ENCODE measurements around the gene SMTN.
A peak's percentile ranks its signal among the peaks of the same experiment; 100 is the strongest.

The SMTN gene

DNA sequence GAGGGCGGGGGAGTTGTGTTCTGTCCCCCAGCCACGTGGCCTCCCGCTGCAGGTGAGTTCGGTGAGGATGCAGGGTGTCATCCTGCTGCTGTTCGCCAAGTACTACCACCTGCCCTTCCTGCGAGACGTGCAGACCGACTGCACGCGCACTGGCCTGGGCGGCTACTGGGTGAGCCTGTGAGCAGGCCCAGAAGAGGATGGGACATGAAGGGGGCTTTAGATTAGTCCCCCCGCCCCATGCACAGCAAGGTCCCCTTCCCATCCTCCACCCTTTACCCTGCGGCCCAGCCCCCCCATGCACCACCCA, 45.7 kb downstream of the SMTN start:
- no peak overlapping the region for H3K4me3 ChIP-seq (replicated peaks; ENCODE audit: insufficient read depth, low read length)
- no peaks in the 10 kb centered on the region for H3K27me3 ChIP-seq (ENCODE audit: insufficient read depth, poor library complexity, severe bottlenecking)
- TF ChIP-seq POLR2AphosphoS5 (IDR thresholded peaks at IDR 0.05; ENCODE audit: low read depth), result no peak
- TF ChIP-seq, protein P1, sequence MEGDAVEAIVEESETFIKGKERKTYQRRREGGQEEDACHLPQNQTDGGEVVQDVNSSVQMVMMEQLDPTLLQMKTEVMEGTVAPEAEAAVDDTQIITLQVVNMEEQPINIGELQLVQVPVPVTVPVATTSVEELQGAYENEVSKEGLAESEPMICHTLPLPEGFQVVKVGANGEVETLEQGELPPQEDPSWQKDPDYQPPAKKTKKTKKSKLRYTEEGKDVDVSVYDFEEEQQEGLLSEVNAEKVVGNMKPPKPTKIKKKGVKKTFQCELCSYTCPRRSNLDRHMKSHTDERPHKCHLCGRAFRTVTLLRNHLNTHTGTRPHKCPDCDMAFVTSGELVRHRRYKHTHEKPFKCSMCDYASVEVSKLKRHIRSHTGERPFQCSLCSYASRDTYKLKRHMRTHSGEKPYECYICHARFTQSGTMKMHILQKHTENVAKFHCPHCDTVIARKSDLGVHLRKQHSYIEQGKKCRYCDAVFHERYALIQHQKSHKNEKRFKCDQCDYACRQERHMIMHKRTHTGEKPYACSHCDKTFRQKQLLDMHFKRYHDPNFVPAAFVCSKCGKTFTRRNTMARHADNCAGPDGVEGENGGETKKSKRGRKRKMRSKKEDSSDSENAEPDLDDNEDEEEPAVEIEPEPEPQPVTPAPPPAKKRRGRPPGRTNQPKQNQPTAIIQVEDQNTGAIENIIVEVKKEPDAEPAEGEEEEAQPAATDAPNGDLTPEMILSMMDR (IDR thresholded peaks at IDR 0.05; ENCODE audit: insufficient read depth, low read length), result no peak
- H3K27ac ChIP-seq (replicated peaks), result no peak overlapping the region
- DNase-seq (ENCODE audit: low read depth in 1 of 2, low spot score in 1 of 2), result no peak

DNA sequence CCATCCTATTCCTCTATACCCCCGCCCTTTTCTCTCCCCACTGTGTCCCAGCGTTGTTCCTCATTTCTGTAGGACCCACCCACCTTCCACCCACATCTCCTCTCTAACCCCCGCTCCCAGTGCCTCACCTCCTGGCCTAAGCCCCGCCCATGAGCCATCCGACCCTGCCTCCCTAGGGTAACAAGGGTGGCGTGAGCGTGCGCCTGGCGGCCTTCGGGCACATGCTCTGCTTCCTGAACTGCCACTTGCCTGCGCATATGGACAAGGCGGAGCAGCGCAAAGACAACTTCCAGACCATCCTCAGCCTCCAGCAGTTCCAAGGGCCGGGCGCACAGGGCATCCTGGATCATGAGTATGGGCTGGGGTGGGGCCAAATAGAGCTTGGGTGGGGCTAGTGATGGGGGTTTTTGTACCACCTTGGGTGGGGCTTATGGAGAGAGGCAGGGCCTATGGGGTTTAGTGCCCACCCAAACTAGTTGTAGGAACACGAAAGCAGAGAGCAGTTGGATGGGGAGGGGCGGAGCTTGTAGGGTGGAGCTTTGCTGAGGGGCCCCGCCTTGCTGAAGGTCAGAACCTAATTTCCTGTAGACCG, 46.2 kb downstream of the SMTN start:
- DNase-seq (ENCODE audit: low read depth in 1 of 2, low spot score in 1 of 2), result peak; percentile 13 to 64

DNA sequence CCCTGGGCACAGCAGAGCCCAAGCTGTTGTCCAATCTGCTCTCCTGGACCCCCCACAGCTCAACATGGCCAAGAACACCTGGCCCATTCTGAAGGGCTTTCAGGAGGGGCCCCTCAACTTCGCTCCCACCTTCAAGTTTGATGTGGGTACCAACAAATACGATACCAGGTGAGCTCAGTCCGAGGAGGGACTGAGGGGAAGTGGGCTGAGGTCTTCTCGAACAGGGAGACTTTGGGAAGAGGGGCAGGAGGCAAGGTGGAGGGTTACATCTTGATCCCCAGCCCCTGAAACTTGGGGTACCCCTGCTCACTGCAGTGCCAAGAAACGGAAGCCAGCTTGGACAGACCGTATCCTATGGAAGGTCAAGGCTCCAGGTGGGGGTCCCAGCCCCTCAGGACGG, 47.0 kb downstream of the SMTN start:
- H3K27me3 ChIP-seq (ENCODE audit: insufficient read depth, poor library complexity, severe bottlenecking), result no peaks in the 10 kb centered on the region
- H3K27ac ChIP-seq (replicated peaks), result no peak overlapping the region
- TF ChIP-seq, protein P1 (IDR thresholded peaks at IDR 0.05; ENCODE audit: insufficient read depth, low read length), result no peak
- TF ChIP-seq SPI1 (IDR thresholded peaks at IDR 0.05; ENCODE audit: borderline replicate concordance, low read depth) (no peak), POLR2AphosphoS5 (IDR thresholded peaks at IDR 0.05; ENCODE audit: low read depth) (no peak), GABPA (IDR thresholded peaks at IDR 0.05; ENCODE audit: low read depth) (no peak)
- TF ChIP-seq, protein P2, sequence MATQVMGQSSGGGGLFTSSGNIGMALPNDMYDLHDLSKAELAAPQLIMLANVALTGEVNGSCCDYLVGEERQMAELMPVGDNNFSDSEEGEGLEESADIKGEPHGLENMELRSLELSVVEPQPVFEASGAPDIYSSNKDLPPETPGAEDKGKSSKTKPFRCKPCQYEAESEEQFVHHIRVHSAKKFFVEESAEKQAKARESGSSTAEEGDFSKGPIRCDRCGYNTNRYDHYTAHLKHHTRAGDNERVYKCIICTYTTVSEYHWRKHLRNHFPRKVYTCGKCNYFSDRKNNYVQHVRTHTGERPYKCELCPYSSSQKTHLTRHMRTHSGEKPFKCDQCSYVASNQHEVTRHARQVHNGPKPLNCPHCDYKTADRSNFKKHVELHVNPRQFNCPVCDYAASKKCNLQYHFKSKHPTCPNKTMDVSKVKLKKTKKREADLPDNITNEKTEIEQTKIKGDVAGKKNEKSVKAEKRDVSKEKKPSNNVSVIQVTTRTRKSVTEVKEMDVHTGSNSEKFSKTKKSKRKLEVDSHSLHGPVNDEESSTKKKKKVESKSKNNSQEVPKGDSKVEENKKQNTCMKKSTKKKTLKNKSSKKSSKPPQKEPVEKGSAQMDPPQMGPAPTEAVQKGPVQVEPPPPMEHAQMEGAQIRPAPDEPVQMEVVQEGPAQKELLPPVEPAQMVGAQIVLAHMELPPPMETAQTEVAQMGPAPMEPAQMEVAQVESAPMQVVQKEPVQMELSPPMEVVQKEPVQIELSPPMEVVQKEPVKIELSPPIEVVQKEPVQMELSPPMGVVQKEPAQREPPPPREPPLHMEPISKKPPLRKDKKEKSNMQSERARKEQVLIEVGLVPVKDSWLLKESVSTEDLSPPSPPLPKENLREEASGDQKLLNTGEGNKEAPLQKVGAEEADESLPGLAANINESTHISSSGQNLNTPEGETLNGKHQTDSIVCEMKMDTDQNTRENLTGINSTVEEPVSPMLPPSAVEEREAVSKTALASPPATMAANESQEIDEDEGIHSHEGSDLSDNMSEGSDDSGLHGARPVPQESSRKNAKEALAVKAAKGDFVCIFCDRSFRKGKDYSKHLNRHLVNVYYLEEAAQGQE (IDR thresholded peaks at IDR 0.05; ENCODE audit: insufficient replicate concordance, low read depth), result no peak
- DNase-seq (ENCODE audit: low read depth in 1 of 2, low spot score in 1 of 2), result no peak
- no peak overlapping the region for H3K4me3 ChIP-seq (replicated peaks; ENCODE audit: insufficient read depth, low read length)

More for the DNA sequence above, 46.2 kb downstream of the SMTN start:
- TF ChIP-seq, protein P1 (IDR thresholded peaks at IDR 0.05; ENCODE audit: insufficient read depth, low read length), result no peak
- TF ChIP-seq, protein P2 (IDR thresholded peaks at IDR 0.05; ENCODE audit: insufficient replicate concordance, low read depth), result no peak
- TF ChIP-seq POLR2AphosphoS5 (IDR thresholded peaks at IDR 0.05; ENCODE audit: low read depth), result no peak
- TF ChIP-seq GABPA (IDR thresholded peaks at IDR 0.05; ENCODE audit: low read depth), result no peak
- no peak for TF ChIP-seq SPI1 (IDR thresholded peaks at IDR 0.05; ENCODE audit: borderline replicate concordance, low read depth)
- Histone ChIP-seq H3K4me3 (replicated peaks; ENCODE audit: insufficient read depth, low read length) (no peak overlapping the region), H3K27ac (replicated peaks) (no peak overlapping the region), H3K27me3 (ENCODE audit: insufficient read depth, poor library complexity, severe bottlenecking) (no peaks in the 10 kb centered on the region)

DNA sequence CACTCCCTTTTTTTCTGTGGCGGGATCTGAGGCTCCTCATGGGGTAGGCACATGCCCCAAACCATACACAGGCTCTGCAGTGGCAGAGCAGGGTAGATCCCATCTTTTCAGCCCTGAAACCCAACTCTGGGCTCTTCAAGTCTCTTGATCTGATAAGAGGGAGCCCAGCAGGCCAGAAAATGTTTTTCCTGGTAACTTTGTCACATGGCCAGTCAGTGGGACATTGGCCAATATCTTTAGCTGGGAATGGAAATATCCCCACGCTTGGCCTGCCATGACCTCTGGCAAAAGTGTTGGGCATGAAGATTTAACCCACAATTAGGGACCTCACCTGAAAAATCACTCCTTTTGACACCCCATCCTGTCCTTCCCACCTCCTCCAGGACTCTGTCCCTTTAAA, 49.8 kb downstream of the SMTN start:
- no peaks in the 10 kb centered on the region for H3K27me3 ChIP-seq (ENCODE audit: insufficient read depth, poor library complexity, severe bottlenecking)
- DNase-seq (ENCODE audit: low read depth in 1 of 2, low spot score in 1 of 2), result no peak
- no peak overlapping the region for H3K4me3 ChIP-seq (replicated peaks; ENCODE audit: insufficient read depth, low read length)
- TF ChIP-seq GABPA (IDR thresholded peaks at IDR 0.05; ENCODE audit: low read depth) (no peak), POLR2AphosphoS5 (IDR thresholded peaks at IDR 0.05; ENCODE audit: low read depth) (no peak), SPI1 (IDR thresholded peaks at IDR 0.05; ENCODE audit: borderline replicate concordance, low read depth) (no peak)
- TF ChIP-seq, protein P1 (IDR thresholded peaks at IDR 0.05; ENCODE audit: insufficient read depth, low read length), result no peak
- TF ChIP-seq, protein P2 (IDR thresholded peaks at IDR 0.05; ENCODE audit: insufficient replicate concordance, low read depth), result no peak
- H3K27ac ChIP-seq (replicated peaks), result no peak overlapping the region

All from HL-60 (cell line).